ENCODE results near the gene BZW2.

Gene BZW2

DNA sequence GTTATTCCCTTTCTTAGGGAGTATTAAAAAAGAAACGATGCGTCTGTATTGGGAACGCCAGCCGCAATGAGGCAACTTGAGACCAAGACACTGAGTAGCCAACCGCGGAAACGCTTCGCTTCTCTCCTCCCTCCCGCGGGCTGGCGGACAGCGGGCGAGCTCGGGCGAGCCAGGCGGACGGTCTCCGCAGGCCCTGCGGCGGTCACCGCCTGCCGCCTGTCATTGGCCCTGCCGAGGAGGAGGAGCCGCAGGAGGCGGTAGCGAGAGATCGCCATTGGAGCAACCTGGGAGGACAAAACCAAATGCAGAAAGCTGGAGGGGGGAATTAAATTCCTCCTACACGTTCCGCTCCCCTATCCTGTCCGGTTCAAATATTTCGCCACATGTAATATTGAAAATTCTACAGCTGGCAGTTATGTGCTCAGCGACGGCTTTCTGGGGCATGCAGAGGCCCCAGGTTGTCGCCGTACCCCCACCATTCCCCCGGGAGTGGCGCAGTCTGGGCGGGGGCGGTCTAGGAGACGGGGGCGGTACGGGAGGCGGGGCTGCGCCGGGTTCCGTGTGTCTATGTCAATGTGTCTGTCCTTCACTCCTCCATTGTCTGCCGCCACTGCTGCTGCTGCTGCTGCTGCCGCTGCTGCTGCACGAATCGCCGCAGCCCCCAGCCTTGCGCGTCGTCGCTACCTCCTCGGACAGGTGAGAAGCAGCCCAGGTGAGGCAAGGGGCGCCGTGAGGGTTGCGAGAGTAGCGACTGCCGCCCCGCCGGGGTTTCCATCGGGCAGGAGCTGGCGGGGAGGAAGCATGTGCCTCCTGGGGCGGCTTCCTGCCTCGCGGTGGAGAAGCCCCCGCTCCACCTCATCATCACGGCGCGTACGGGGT, at the start of gene BZW2, which contains the start of gene ANKMY2:
Gene BZW2, plus strand, starts transcription at position 589 of the 879 bp plus-strand sequence. CDS start 19,263 bp downstream, outside the sequence.
Gene ANKMY2, minus strand, starts transcription at position 162 of the 879 bp plus-strand sequence. CDS start 181 bp downstream, outside the sequence.
- peak; percentile 64 for DNase-seq

DNA sequence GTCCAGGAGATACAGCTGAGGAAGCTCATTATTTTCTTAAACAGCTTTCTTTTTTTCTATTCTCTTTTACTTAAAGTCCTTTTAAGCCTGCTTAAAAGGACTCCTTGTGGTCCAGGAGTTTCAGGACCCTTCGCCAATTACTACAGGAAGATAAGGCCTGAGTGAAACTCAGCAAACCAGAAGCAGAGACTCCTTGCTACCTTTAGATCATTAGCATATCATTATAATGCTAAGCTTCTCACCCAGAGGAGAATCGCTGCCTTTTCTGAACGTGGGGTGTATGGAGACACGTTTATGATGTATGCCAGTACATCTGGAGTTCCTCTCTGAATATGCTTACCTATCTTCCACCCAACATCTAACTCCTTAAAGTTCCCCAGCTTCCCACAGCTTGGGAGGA, 48.0 kb upstream of the BZW2 start:
- DNase-seq = no peak

DNA sequence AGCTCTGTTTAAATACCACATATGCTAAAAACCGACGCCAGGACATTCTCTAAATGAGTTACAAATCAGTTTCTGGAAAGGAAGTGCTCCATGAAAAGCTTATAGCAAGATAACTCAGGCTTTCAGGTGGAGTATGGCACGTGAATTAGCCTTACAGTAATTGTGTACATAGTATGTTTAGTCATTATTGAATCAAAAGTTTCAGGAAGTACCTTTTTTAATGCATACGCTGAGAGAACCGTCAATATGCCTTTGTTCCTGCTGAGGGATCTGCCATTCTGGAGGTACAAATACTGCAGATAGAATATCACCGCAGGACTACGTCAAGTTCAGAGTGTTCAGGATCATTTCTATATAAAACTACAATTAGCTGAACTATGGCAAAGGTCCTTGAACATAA, 46.1 kb upstream of the BZW2 start:
- no peak for DNase-seq

DNA sequence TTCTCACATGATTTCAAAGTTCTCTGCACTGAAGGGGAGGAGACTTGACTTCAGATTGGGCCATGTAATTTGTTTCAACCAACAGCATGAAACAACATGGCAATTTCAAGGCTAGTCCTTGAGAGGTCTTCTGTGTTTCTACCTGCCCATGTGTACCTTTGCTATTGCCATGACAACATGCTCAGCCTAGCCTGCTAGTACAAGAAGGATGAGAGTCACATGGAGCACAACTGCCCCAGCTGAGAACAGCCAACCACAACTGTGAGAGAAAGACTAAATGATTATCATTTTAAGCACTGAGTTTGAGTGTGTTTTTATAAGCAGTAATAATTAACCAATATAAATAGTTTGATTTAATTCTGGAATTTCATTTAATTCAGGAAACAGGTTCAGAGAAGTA, 42.3 kb upstream of the BZW2 start:
- no peak for DNase-seq

DNA sequence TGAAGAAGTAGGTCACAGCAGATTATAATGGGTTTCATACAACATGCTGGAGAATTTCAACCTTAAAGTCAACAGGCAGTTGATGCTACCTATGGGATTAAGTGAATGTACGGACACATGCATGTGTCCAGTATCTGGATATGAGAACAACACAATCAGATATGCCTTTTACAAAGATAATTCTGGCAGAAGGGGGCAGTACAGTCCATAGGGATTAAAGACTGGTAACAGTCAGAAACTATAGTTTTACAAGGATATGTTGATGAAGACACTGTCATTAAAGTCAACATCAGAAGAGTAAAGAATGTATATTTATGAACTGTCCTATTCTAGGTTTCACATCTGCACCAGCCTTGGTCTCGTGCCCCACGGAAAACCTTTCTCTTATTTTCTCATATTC, 41.9 kb upstream of the BZW2 start:
- no peak for DNase-seq

DNA sequence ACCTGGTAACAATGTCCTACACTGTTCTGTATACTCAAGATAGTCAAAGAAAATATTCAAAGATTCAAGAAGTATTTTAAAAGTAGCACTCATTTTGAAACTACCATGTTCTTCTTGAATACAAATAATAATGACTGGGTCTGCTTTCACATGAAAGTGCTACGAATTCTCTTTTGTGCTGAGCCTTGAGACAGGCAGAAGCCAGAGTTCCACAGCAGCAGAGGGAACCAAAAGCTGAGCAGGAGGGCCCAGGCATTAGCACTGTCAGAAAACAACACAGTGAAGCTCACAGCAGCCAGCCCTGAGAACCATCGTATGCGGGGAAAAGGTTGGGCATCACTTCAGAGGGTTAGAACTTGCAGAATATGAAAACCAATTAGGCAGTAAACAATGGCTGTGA, 39.3 kb upstream of the BZW2 start:
- no peak for DNase-seq

DNA sequence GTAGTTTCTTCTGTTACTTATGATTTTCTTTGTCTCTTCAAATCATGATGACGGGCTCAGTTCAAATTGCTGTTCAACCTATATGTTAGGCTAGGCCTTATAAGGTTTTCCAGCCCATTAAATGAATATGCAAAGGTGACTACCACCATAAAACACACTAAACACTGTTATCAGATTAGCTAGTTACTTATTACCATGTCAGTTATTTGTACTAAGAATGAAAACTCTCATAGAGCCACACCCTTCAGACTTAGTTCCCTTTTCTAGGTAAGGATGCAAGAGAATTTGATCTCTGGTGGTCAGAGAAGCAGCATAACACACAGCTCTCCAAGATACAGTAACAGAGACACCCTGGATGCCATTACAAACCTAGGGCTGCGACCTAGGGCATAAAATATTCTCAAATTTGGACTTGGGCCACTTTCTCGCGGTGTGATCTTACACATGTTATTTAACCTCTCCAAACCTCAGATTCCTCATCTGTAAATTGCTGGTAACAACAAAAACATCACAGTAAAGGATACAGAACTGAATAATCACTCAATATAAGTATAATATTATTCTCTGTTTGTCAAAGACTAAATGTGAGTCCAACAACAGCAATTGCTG, 36.0 kb upstream of the BZW2 start:
- no peak for DNase-seq

DNA sequence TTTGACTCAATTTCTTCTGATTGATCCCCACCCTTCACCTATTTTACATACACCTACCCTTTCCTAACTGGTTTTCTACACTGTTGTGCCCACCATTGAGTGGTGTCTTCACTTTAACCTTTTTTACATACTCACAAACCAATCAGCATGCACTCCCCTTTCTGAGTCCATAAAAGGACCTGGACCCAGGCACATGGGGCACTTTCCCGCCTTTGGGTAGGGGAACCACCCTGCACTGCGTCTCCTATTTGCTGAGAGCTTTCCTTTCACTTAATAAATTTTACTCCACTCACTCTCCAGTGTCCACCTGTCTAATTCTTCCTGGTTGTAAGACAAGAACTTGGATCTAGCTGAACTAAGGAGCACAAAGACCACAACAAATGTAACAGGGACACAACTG, 34.3 kb upstream of the BZW2 start:
- DNase-seq = no peak

DNA sequence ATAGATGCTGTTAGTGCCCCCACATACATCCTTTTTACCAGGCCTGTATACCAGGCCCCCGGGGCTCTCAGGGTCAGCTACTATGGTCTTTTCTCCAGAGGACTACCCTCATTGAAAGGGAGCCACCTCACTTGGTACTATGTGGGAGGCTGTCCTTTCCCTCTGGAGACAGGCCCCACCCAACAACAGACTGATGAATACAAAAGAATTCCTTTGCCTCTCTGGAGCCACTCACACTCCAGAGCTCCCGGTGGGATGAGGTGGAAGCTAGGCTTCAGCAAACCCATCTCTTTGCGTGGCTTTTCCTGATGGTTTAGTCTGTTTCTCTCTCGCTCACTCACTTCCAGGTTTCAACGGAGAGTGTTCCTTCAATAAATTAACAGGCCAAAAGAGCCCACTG, 30.8 kb upstream of the BZW2 start:
- no peak for DNase-seq

DNA sequence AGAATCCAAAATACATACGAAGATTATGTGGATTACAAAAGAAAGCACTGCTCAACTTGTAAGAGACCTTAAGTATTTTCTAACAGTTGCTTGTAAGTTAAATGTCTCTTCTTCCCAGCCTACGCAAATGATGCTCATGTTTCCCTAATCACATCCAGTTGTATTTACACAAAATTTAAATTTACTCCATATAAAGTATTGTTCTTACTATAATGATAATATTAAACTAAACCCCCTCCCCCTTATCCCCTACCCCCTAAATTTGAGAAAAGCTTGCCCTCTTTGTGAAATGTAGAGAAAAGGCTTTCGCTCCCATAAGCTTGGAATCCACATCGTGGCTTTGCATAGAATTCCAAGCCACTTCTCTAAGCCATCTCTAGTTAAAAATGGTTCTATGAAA, 29.9 kb upstream of the BZW2 start:
- DNase-seq = no peak

DNA sequence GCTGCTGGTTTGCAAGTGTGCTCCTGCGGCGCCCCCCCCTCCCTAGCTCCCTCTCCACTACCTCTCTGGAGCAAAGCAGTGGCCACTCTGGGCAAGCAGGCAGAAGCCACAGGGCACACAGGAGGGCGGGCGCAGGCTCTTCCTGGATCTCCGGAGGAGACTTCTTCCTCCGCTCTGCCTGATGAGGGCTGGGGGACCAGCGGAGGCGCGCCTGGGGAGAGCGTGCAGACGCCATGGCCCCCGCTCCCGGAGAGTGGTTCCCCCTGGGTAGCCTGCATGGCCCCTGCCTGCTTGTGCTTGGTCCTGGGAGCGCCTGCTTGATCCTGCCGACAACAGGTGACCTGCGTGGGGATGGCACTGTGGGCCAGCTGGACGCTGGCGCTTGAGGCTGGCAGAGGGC, 29.4 kb upstream of the BZW2 start:
- DNase-seq = no peak

DNA sequence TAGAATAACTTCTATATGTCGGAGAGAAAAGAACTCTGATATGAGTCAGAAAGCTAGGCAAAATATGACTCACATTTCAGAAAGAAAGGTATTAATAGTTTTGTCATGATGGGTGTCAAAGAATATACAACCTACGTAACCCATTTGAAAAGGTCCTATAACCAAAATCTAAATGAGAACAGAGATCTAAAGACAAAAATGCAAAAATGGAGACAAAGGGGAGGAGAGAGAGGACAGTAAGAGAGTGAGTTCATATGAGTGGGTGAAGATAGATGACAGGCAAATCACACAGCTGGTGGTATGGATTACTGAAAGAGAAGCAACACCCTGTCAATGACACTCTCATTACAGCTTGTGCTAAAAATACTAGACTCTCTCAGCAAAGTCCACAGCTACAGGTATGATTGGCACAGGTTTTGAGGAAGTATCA, 26.0 kb upstream of the BZW2 start:
- no peak for DNase-seq

DNA sequence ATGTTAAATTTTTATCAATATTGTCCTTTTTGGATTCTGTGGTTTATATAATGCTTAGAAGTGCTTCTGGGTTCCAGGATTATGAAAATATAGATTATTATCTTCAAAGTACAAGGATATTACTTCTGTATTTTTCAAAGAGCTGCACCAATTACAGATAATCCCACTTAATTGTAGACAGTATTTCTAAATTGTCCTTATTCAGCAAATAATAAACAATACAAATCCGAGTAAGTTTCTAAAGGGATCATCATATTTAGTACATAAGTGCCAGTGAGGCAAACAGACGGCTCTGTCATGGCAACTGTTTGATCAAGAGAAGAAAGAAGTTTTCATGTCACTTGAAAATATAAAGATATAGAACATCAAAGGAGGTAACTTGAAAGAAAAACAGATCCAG, 19.6 kb upstream of the BZW2 start:
- no peak for DNase-seq

DNA sequence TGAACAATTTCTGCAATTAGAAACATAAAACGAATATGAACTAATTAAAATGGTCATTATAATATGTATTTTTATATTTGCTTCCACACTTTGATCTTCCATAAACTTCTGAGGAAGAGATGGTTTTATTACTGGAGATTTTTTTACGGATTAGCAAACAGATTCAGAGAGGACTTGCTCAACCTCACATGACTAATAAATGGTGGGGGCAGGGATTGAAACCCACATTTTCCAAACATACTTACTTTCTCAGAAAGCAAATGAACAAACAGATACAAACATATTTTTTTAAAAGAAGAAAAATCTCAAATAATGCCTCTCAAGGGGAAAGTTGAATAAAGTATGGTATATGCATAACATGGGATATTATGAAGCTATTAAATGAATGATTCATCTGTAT, 18.7 kb upstream of the BZW2 start:
- no peak for DNase-seq

DNA sequence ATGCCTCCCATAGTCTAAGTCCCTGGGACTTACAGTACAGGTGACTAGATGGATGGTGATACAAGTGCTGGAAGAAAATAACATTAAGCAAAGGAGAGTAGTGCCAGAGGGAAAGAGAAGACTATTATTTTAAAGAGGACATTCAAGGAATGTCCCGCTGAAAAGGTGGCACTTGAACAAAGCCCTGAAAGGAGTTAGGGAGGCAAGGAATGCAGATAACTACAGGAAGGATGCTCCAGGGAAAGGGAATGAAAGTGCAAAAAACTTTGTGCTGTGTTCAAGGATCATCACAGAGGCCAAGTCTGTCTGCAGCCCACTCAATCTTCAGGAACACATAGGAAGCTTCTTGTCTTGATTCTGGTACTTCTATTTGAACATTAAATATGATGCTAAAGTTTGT, 15.3 kb upstream of the BZW2 start:
- no peak for DNase-seq

DNA sequence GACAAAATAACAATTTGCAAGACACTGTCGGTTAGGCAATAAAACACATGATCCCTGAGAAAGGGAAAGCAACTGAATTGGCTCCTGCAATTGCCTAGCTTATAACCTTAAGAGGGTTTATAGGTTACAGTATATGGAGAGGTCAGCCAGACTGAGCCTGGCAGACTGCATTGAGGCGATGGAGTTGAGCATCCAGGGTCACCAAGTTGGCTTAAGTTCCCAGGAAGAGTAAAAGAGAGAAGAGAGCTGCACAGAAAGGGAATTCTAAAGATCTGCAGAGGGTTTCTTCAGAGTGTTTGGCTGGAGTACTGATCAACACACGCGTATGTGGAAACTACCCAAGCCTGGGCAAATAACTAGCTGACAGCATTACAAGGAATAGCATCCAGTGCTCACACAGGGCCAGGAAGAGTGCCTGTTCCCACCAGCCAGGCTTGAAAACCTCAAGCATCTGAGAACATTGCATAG, 11.7 kb upstream of the BZW2 start:
- no peak for DNase-seq

DNA sequence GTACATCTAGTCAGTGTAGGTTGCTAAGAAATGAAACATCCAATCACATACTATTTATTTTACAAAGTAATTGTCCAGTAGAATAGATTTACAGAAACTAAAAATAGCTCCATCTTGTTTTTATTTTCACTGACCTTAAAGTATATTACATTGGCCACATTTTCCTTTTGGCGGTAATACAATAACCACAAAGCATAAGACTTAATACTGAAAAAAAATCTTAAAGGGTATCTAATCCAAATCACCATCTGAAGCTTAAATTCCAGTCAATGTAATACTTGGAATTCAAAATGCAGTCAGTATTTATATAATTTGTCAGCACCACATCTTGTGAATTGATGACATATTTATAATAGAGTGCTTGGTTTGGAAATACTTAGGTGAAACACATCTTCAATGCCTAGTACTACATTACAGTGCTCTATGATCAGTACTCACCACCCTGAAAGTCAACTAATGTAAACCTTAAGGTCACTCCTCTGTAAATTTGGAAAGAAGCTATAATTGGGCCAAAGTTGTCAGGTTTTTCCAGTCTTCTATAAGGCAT, 9.4 kb upstream of the BZW2 start:
- DNase-seq = no peak

DNA sequence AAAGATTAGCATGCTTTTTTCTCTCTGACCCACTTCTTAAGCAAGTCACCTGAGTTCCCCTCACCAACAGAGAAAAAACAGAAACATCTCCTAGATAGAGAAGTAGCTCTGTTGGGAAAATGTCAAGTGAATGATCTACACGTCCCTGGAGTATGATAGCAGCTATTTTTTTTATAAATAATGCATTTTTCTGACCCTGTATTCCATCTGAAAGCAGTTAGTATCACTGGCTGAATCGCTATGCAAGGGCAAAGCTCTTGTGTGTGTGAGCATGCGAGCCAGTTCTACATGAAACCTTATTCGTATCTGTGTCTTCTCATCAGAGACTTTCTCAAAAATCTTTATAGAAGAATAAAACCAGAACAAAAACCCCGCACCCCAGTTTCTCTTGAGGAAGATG, 8.6 kb upstream of the BZW2 start:
- DNase-seq = no peak

DNA sequence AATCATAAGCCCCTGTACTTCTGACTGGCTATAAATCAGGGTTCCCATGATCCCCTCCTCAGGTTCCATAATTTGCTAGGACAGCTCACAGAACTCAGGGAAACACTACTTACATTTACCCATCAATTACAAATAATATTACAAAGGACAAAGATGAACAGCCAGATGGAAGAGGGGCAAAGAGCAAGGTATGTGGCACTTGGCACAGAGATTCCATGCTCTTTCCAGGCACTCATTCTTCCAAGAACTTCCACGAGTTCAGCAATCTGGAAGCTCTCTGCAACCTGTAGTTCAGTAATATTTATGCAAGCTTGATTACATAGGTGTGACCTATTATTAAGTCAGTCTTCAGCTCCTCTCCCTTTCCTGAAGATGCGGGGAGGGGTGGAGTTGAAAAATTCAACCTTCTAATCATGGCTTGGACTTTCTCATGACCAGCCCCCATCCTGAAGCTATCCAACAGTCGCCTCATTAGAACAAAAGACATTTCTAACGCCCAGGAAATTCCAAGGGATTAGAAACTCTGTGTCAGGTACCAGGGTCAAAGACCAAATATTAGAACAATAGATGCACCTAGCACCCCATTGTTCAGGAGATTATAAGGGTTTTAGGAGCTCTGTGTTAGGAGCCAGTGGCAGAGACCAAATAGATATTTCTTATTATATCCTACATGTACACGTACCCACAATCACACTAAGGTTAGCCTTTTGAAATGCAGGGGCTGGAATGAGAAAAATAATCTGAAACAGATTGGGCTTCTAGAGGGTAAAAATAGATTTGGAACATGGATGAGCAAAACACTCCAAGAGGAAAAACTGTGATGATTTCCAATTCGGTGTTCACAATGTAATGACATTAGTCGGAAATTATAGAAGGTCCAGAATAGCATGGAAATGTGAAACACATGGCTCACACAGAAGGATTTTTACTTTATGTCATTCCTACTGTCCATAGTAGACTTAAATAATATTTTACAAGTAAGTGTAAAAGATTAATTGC, 7.4 kb upstream of the BZW2 start:
- DNase-seq = no peak

DNA sequence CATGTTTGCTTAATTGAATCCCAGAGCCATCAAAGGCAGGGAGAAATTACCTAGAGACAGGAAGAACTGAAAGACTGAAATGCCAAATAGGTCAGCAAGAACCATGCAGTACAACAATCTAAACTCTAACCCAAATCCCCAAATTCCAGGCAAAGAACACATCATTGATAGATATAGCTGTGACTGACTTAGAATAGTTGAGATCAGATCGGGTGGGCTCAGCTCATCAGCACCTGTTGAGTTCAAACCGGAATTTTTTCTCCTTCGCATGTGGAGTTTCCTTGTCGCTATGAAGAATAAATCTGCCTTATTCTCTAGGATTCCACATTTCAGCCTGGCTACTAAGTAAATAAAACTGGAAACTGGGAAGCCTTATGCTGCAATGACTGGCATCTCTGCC, 1.8 kb upstream of the BZW2 start:
- no peak for DNase-seq

DNA sequence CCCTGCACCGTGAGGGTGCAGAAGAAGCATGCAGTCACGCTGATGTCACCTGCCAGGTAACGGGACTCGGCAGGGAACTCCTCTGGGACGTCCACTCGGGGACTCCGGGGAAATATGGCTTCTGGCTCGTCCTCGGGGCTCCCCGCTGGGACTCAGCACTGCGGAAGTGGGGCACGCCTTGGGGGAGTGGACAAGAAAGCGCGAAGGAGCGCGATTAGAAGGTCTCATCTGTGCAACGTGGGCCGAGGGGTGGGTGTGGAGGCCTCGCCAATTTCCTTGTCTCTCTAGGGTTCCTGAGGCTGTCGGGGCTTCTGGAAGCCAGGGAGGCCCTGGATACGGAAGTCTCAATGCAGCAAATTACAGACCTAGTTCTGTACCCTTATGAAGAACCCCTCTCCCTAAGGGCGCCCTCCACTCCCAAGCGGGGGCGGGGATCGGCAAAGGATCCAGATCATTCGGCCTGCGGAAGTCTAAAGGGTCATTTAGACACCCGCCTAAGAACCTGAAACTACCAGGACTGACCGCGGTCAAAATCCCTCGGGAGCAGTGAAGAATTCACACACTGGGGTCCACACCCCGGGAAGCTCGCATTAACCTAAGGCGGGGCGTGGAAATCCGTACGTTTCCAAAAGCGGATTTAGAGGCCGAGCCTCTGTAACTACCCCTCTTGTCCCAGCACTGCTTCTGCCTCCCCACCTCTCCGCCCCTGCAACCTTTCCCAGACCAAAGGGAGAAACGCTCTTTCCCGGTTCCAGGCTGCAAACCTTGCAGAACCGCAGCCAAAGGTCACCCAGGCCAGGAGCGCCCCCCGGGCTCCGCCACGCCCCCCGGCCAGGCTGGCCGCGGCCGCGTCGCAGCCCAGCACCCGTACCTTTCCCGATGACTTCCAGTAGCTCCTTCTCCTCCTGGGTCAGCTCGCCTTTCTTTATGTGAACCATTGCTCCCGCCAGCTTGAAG, 1.1 kb upstream of the BZW2 start:
- no peak for DNase-seq
